A549 treated with CpdA at 1 μM for 4 hours (cell line): ENCODE results near the gene ABT1. TPM values are rescaled to one million over a fixed set of nuclear protein-coding genes. Genes with fewer than 3 reads are reported as not detected.

Source experiments
- total RNA-seq: library from RNA; stranded (reverse); fragments of 200-300 nt; extraction: Qiagen RNA extraction; gene quantifications from 5 replicates; pipeline ENCODE4 v1.2.3, GENCODE V29; 2022; ENCODE audit warnings: low read depth

ABT1 gene
- total RNA-seq, result 11.6 to 15.3 TPM (median 14.5 TPM) in 5 replicates

DNA sequence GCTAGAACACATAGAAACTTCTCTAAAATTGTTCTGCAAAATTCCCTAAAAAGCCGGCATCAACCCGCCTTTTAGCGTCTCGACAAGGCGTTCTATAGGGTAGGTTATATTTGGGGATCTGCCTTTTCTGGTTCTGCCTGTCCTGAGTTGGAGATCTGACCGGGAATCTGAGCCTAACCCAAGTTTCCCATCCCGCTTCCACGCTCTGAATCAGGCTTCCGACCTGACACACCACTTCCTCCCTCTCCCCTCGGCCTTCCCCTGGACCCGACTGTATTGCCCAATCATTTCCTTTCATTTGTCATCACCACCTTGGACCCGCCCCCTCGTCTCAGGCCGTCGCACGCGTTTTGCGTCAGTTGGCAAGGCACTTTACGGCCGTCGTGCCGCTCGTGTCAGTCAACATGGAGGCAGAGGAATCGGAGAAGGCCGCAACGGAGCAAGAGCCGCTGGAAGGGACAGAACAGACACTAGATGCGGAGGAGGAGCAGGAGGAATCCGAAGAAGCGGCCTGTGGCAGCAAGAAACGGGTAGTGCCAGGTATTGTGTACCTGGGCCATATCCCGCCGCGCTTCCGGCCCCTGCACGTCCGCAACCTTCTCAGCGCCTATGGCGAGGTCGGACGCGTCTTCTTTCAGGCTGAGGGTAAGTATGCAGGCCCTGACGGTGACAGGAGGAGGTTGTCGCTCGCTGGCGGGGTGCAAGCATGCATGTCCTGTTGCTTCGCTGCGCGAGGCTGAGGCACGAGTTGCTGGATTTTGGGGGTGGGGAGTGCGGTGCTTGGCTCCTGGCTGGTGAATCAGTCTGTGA, at the start of gene ABT1:
TSS of gene ABT1 (plus strand) at position 375 of the 810 bp plus-strand sequence. CDS start at position 405, 30 bp downstream.

Other genes with a start within 250 kb of the ABT1 start
- gene BTN3A2, start 231.8 kb upstream of the ABT1 start, total RNA-seq, result 3.6 to 5.1 TPM (median 3.9 TPM) in 5 replicates
- 5.7 to 8.8 TPM (median 7.5 TPM) in 5 replicates for gene BTN2A2, start 213.8 kb upstream of the ABT1 start, total RNA-seq
- gene BTN3A1, start 194.7 kb upstream of the ABT1 start, total RNA-seq, result 2.3 to 4.2 TPM (median 3.6 TPM) in 5 replicates
- 0.77 to 1.3 TPM (median 1.1 TPM) in 5 replicates for gene BTN3A3, start 156.4 kb upstream of the ABT1 start, total RNA-seq
- gene BTN2A1, start 139.0 kb upstream of the ABT1 start, total RNA-seq, result 17.4 to 21.2 TPM (median 19.8 TPM) in 5 replicates
- 0.06 TPM in 1 of 5 replicates, not detected in the others for gene BTN1A1, start 96.7 kb upstream of the ABT1 start, total RNA-seq
- gene HMGN4, start 58.6 kb upstream of the ABT1 start, total RNA-seq, result 58.9 to 90.4 TPM (median 72.6 TPM) in 5 replicates
- gene ZNF322, start 62.8 kb downstream of the ABT1 start, total RNA-seq, result 5.0 to 6.6 TPM (median 5.6 TPM) in 5 replicates